ENCODE measurements around the gene ADISSP. TPM values are rescaled to one million over a fixed set of nuclear protein-coding genes. Genes with fewer than 3 reads are reported as not detected.

ADISSP gene
- total and polyA plus RNA-seq, 10 donors = 29.4 to 55.5 (median 36.0) TPM

- H3K36me3 ChIP-seq = peaks cover 0 to 93% (median 12%) of the 10 kb centered on the region in 6 donors
- 52 to 80% (median 68%) methylated on average over 63 to 95 of the region's 95 CpGs for WGBS, 5 donors
- H3K9me3 ChIP-seq = no peaks in the 10 kb centered on the region
- no peak for DNase-seq
- peaks cover 0 to 6% (median 0%) of the 10 kb centered on the region in 7 donors for H3K27me3 ChIP-seq (replicated peaks in 1 of 7)
- H3K27ac ChIP-seq = peak overlapping the region in 2 of 8 donors; percentile 31 to 36
- intact Hi-C loops (cut with DNase I; ENCODE audit: low total_unique reads) = no loop called here
- H3K4me3 ChIP-seq = peak overlapping the region in 7 of 8 donors; percentile 24 to 68 (median 37)
- H3K4me1 ChIP-seq = peaks cover 0 to 39% (median 23%) of the 10 kb centered on the region in 6 donors
- TF ChIP-seq POLR2A (IDR thresholded peaks at IDR 0.05) = no peak
- TF ChIP-seq CTCF (IDR thresholded peaks at IDR 0.05 in 8 of 11, conservative IDR thresholded peaks at IDR 0.05 in 3 of 11) = no peak
- TF ChIP-seq POLR2AphosphoS5 (IDR thresholded peaks at IDR 0.05) = peak in 2 of 3 donors; percentile 18 to 46
These were observed 15.7 kb downstream of the ADISSP start for GRCh38 chr20:3751675-3752385.

- DNase-seq = no peak
- intact Hi-C loops (cut with DNase I; ENCODE audit: low total_unique reads) = no loop called here
- TF ChIP-seq CTCF (IDR thresholded peaks at IDR 0.05 in 8 of 11, conservative IDR thresholded peaks at IDR 0.05 in 3 of 11) (no peak), POLR2AphosphoS5 (IDR thresholded peaks at IDR 0.05) (no peak), POLR2A (IDR thresholded peaks at IDR 0.05) (no peak)
- Histone ChIP-seq H3K4me3 (peak overlapping the region in 5 of 8 donors; percentile 26 to 68 (median 39)), H3K27me3 (replicated peaks in 1 of 7) (peaks cover 0 to 6% (median 0%) of the 10 kb centered on the region in 7 donors), H3K4me1 (peaks cover 0 to 39% (median 23%) of the 10 kb centered on the region in 6 donors), H3K27ac (no peak overlapping the region), H3K36me3 (peaks cover 0 to 92% (median 12%) of the 10 kb centered on the region in 6 donors), H3K9me3 (no peaks in the 10 kb centered on the region)
- 85 to 93% (median 91%) methylated on average over 9 to 31 of the region's 31 CpGs for WGBS, 5 donors
These were observed 16.3 kb downstream of the ADISSP start for GRCh38 chr20:3751305-3751674.

- Histone ChIP-seq H3K36me3 (peaks cover 0 to 85% (median 12%) of the 10 kb centered on the region in 6 donors), H3K4me3 (no peak overlapping the region), H3K27ac (no peak overlapping the region), H3K27me3 (replicated peaks in 1 of 7) (peaks cover 0 to 17% (median 7%) of the 10 kb centered on the region in 7 donors), H3K9me3 (no peaks in the 10 kb centered on the region), H3K4me1 (peaks cover 0 to 49% (median 33%) of the 10 kb centered on the region in 6 donors)
- peak; percentile 60 for DNase-seq
- WGBS, 5 donors = 68 to 82% (median 72%) methylated on average over 32 to 72 of the region's 72 CpGs
- intact Hi-C loops (cut with DNase I; ENCODE audit: low total_unique reads) = no loop called here
- peak in 1 of 3 donors; percentile 29 for TF ChIP-seq POLR2AphosphoS5 (IDR thresholded peaks at IDR 0.05)
- TF ChIP-seq POLR2A (IDR thresholded peaks at IDR 0.05) = no peak
- peak in 10 of 11 experiments; percentile 14 to 66 (median 43) for TF ChIP-seq CTCF (IDR thresholded peaks at IDR 0.05 in 8 of 11, conservative IDR thresholded peaks at IDR 0.05 in 3 of 11)
These were observed 17.6 kb downstream of the ADISSP start for GRCh38 chr20:3749689-3750531.
